HG02943 (cell line): ENCODE results near the gene CCDC6.
"Not testable (repeated sequence)": the region's sequence is repeated elsewhere in the genome, so short reads cannot be mapped to it uniquely, and the experiment has no call there.

Experiments used
- ATAC-seq: cut with Tn5 transposase; IDR thresholded peaks from one replicate; pipeline ENCODE4 v1.9.1; 2021; ENCODE audit warnings: mild to moderate bottlenecking, low read depth, moderate library complexity; ENCODE audit not compliant: unreplicated experiment

Gene CCDC6

DNA sequence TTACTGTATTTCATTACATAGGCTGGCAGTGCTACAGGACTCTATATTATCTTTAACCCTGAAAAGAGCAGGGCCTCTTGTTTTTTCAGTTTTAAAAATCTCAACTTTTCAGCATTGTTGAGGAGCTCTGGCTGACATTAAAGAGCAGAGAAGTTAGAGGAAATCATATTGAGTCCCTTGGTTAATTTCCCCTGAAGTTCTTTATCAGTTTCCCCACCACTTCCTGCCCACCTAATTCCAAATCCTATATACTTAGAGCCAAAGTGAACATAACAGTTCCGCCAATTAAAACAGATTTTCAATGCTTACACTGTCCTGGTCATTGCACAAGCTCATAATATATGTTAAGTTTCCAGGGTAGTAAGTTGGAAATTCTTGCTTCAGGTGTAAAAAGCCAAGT, 87.1 kb downstream of the CCDC6 start:
- no peak for ATAC-seq

DNA sequence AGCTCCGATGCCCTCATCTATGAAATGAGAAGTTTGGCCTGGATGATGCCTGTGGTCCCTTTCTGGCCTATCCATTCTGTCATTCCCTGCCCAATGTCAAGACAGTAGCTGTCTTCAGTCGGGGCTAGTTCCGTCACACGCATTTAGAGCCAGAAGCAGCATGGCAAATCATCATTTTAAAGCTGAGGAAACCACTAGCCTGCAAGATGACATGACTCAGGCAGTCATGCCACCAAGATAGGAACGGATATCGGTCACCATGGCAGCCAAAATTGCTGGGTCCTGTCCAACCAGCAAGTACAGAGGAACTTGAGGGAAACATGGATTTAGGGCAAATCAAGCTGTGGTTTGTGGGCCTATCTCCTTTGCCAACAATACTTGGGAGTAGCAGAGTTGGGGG, 88.6 kb downstream of the CCDC6 start:
- ATAC-seq: no peak

DNA sequence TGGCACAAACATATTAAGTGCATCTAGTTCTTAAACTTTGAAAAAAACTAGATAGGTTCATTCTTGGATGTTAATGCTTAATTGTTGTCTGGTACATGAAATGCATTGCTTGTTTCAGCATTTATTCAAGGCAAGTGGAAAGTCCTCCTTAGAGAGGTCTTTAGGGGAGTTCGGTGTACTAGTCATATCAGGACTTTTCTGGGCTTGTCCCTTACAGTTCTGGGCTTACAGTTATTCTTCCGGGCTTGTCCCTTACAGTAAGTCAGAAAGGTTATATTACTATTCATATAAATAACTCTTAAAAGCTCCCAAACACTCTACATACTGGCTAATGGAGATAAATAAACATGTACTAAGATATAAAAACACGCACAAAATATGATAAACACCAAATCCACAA, 91.5 kb downstream of the CCDC6 start:
- ATAC-seq: no peak

DNA sequence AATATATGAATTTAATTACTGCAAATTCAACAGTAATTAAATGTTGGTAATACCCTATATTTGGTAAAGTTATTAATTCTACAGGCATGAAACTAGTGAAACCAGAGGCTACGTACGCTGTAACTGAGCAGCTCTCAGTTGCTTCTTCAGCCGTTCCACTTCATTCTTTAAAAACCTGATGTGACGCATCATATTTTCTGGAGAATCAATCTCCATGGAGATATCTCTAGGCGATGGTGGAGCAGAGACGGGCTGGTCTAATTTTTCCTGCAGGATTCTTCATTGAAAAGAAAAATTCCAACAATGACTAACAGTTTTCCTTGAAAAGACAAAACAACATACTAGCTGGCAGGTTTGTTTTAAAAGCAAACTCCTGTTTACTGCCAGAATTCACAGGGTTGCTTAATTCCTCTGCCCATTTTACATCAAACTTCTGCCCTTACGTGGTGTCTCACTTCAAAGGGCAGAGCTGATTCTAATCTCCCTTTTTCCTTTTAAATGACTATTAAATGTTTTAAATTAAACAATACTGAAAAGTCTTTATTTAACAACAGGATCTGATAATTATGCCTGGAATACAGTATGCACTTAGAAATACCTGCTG, 93.7 kb downstream of the CCDC6 start:
- ATAC-seq: no peak

DNA sequence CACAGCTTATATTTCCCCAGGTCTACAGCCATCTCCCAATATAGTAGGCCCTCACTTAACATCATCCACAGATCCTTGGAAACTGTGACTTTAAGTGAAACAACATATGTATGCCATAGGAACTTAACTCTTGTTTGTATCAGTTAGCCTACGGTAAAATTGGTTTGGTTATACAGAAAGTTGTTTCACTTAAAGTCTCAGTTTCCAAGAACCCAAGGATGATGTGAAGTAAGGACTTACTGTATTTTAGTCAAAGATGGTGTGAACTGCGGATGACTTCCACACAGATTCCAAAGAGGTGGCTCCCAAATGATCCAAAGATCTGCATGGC, 96.7 kb downstream of the CCDC6 start:
- no peak for ATAC-seq

DNA sequence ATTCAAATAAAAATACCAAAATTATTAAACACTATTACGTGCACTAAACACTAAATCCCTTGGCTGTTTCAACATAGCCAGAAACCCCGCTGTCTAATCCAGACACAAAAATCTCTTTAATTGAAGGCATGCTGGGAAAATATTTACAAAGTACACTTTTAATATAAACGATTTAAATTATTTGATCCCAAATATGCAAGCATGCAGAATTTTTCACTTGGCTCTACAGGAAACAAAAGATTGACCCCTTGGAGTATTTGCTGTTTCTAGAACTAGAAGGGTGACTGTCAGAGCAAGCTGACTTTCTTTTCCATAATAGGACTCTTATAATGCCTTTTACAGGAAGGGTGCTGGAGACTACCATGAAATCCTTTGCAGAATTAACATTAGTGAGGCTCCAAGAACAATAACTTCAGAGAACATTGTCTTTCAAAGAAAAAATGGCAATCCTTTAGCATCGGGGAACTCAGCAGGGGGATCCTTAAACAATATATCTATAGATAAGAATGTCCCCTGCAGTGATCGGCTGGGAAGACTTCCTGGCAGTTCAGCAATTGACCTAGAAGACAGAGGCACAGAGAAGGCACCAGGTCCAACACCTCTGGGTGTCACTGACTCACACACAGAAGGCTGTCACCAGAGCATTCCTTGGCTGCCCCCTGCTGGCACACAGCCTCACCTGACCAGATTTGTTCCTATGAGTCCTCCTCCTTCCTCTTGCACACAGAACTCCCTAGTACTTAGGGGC, 97.3 kb downstream of the CCDC6 start:
- peak; percentile 65 for ATAC-seq

DNA sequence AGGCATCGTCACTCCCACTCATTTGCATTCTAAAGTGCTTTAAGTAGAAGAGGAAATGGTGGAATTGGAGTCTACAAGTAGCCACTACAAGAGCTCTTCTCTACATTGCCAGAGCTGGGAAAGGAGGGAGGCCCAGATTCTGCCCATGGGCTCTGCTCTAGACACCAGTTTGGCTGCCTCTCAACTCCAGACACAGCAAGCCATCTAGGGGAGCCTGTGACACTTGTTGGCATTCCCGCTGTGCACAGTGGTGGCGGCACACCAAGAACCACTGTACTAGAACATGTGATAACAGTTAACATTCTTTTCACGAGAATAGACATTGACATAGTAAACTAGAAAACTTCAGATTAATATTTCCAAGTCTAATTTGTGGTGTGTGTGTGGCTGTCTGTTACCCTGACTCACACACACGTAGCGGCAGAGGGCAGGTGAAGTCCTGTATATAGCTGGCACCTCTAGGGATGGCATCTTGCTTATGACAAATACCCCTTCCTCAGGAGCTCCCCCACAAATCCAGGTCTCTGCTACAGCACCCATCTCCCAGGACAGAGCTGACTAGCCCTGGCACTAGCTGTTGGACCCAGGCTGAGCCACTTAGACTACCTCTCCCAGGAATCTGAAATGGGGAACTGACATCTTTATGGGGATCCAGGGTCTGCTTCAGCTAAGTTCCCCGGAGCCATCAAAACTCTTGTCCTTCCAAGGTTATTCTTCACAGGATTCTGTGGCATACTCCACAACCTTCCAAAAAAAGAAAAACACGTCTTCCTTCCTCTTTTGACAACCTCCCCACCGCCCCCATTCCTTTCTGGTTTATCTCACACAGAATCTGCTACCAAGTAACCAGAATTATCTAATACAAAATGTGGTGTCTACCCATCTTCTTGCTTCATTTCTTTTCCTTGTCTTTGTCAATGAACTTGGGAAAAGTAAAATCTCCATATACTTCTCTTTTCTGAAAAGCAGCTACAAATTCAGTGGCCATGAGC, 98.4 kb downstream of the CCDC6 start:
- ATAC-seq: no peak

- ATAC-seq: no peak
Observed at GRCh38 chr10:59805014-59805413, 101.3 kb downstream of the CCDC6 start.

- ATAC-seq: no peak
Observed at GRCh38 chr10:59804220-59804619, 102.1 kb downstream of the CCDC6 start.

DNA sequence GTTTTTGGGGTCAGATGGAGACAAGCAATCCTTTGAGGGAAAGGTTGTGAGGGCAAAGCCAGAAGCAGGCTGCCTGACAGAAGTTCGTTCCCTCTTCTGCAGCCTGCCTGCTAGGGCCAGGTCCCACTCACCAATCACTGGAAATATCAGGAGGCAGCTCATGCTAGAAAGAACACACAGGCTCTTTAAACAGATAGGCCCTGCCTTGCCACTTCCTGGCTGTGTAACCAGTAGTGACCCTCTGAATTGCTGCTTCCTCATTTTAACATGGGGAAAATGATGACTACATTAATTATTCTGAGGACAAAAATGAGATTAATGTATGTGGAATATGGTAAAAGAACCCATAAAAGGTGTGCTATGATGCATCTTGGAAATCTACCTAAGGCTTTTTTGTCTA, 102.6 kb downstream of the CCDC6 start:
- no peak for ATAC-seq

DNA sequence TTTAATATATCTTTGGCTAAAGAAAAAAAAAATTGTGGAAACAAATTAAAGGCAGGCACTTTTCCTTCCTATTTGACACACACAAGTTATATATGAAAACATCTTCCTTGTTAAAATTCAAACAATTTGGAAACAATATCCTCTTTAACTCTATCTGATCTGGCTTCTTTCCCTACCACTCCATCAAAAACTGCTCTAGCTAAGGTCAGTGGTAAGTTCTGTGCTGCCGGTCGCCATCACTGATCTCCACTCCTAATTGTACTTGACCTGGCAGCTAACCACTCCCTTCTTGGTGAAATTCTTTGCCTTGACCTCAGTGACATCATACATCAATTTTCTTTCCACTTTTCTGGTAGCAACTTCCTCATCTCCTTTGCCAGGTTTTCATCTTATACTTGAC, 105.2 kb downstream of the CCDC6 start:
- ATAC-seq: no peak

DNA sequence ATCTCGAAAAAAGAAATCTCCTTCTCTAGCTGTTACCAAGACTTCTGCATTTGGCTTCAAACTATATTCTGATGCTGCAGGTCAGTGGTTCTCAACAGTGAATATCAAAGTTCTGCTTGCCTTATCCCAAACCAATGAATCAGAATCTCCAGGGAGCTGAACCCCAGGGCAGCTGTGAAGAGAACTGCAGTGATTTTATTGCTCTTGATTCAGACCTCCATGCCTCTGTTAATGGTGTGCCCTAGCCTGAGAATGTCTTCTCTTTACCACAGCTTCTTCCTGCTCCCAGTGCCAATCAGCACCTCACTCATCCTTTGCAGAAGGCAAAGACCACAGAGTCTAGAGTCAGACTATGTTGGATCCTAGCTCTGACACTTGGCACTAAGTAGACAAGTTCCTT, 106.9 kb downstream of the CCDC6 start:
- ATAC-seq: no peak

DNA sequence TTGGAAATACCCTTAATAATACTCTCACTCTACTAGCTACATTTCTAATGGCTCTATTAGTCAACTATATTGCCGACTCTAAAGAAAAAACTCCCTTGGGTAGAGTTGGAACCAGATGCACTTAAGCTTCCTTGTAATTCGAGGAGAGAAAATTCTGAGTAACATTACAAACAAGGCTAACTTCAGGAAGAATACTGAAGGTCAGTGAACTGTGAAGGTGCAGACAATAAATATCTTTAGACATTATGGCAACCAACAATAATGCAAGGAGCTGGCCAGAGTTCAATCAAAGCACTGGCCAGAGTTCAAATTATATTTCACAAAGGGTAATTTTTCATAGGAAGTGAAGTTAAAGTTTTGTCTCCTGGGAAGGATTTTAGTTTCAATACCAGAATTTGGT, 112.4 kb downstream of the CCDC6 start:
- no peak for ATAC-seq

GRCh38 chr10:59792812-59793211, 113.5 kb downstream of the CCDC6 start:
- no peak for ATAC-seq

DNA sequence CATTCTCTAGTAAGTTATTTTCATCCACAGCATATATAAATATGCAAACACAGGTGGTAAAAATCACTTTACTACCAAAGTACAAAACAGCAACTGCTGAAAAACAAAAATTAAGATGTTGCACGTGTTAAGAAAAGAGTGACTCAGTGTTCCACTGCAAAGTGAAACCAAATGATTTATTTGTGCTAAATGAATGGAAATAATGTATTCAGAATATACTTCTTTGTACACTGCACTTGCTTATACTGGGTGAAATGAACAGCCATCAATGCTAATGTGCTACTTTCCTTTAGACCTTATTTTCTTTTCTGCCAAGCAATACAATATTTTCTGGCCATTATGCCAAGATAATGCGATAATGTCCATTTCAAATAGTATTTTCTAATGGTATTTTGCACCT, 114.8 kb downstream of the CCDC6 start:
- no peak for ATAC-seq

DNA sequence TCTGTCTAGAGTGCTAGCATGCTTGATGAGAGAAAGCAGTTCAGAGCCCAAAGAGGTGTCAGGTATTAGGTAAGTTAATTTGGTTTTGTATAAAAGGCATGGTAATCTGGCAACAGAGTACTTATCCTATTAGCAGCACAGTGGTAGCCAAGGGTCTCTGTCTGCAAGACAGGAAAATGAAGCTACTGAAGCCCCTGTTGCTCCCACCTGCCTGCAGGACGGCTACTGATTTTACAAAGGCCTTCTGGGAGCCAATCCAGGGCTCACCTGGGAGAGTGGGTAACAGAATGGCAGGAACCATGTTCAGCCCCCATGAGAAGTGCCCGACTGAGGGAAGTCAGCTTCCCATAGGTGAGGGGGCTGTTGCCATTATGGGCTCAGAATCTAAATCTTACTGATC, 116.3 kb downstream of the CCDC6 start:
- ATAC-seq: not testable (repeated sequence)

- ATAC-seq: not testable (repeated sequence)
Observed at GRCh38 chr10:59788914-59789313, 117.4 kb downstream of the CCDC6 start.

DNA sequence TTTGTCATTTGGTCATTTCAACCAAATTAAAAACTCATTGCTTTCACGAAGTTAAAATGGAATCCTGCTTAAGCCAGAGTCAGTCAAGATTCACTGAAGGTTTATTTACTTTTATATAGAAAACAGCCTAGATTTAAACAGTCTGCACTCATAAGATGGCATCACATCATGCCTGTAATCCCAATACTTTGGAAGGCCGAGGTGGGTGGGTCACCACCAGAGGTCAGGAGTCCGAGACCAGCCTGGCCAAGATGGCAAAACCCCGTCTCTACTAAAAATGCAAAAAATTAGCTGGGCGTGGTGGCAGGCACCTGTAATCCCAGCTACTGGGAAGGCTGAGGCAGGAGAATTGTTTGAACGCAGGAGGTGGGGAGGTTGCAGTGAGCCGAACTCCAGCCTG, 119.3 kb downstream of the CCDC6 start:
- ATAC-seq: not testable (repeated sequence)

DNA sequence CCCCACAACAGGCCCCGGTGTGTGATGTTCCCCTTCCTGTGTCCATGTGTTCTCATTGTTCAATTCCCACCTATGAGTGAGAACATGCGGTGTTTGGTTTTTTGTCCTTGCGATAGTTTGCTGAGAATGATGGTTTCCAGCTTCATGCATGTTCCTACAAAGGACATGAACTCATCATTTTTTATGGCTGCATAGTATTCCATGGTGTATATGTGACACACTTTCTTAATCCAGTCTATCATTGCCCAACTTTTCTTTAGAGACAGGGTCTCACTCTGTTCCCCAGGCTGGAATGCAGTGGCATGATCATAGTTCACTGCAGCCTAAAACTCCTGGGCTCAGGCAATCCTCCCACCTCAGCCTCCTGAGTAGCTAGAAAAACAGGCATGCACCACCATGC, 120.9 kb downstream of the CCDC6 start:
- ATAC-seq: not testable (repeated sequence)

GRCh38 chr10:59781511-59781910, 124.8 kb downstream of the CCDC6 start:
- ATAC-seq: no peak

DNA sequence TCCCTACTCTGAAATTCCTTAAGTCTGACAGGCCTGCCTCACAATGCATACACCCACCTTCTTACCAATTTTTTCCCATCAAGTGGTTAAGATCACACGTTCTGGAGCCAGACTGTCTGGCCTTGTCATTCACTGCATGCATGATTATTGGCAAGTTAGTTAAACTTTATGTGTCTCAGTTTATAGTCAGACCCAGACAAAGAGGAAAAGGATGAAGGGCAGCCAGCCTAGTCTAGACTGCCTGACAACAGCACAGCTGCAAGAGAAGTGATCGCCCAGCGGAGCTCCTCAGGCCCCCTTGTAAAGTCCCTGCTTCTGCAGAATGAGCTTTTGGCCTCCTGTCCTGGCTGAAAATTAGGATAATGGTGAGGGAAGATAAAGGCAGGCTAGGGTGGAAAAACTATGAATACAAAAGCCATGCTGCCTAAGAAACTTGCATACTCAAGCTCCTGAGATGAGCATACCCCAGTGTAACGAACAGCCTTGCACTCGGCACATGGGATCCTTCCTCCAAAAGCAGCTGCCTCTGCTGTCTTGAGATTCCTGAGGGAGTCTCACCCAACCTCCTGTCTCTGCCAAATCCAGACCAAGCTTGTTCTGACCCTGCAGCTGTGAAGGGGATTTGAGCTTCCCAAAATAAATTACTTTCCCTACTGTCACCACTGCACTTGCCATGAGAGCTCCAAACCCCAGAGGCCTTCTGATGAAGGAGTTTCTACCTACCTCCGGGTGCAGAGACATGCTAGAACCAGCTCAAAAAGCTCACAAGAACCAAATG, 126.4 kb downstream of the CCDC6 start:
- ATAC-seq: no peak
